KOPT-K1 (cell line): ENCODE measurements around the gene KMO.

Source experiments
- H3K27ac ChIP-seq: fragments of 200-600 bp; sonication (generic); 2 replicates; pipeline ENCODE4 v1.5.1; 2016; ENCODE audit warnings: antibody characterized with exemption, mild to moderate bottlenecking, low read depth, low read length; ENCODE audit not compliant: poor library complexity, severe bottlenecking
- H3K36me3 ChIP-seq: fragments of 200-600 bp; sonication (generic); 2 replicates; pipeline ENCODE4 v1.5.1; 2017; ENCODE audit warnings: antibody characterized with exemption, mild to moderate bottlenecking, low read length, moderate library complexity; ENCODE audit not compliant: insufficient read depth
- H3K9me3 ChIP-seq: fragments of 200-600 bp; sonication (generic); 2 replicates; pipeline ENCODE4 v1.5.1; 2017; ENCODE audit warnings: antibody characterized with exemption, low read length, mild to moderate bottlenecking; ENCODE audit not compliant: insufficient read depth, poor library complexity, severe bottlenecking

KMO gene

DNA sequence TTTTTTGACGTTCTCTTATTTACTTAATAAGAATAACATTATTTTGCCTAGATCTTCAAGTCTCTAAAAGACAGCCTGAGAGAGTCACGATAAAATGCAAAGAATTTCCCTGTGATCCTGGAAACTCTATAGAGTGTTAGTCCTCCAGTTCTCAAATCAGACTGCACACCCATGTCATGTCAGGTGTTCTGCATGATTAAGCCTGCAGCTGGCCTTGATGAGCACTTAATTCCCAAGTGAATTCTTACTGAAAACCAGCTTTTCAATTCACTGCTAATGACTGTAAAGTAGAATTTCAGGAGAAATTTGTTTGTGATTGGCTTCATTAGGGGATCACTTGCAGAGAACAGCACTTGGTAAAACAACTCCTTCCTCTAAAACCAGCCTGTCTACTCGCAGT, 66.1 kb downstream of the KMO start:
- H3K9me3 ChIP-seq = no peaks in the 10 kb centered on the region
- H3K27ac ChIP-seq = no peak overlapping the region
- H3K36me3 ChIP-seq = 0 out of 2 replicates have a peak, but pooled peaks cover 4% of the 10 kb centered on the region

- H3K36me3 ChIP-seq = no peaks in the 10 kb centered on the region
- no peak overlapping the region for H3K27ac ChIP-seq
- no peaks in the 10 kb centered on the region for H3K9me3 ChIP-seq
These were observed 68.3 kb downstream of the KMO start for GRCh38 chr1:241600496-241600901.

- H3K9me3 ChIP-seq = no peaks in the 10 kb centered on the region
- H3K27ac ChIP-seq = no peak overlapping the region
- no peaks in the 10 kb centered on the region for H3K36me3 ChIP-seq
These were observed 71.6 kb downstream of the KMO start for GRCh38 chr1:241603731-241604245.

DNA sequence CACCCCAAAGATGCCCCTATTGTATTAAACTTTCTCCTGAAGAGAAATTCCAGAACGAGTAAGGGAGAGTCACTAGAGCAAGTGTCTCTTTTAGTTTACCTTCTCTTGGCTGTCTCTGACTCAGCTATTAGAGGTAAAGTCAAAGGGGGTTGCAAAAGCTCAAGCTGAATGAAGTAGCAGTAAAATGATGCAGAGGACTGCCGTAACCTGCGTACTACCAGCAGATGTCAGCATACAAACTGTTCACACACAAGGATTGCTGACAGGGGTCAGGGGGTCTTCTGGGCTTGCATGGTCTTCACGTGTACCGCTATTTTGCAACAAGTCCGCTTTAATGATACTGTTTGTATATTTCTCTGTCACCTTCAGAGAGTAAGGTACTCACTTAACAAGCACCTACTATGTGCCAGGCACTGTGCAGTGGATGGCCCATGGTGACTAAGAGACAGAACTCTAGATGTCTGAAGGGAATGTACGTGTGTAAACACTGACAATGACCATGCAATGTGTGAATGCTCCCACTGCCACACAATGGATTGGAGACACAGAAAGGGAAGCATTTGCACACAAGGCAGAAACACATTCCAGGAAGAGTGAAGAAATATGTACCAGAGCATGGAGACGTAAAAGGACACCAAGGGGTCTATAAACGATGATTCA, 73.1 kb downstream of the KMO start:
- no peak overlapping the region for H3K27ac ChIP-seq
- no peaks in the 10 kb centered on the region for H3K9me3 ChIP-seq
- no peaks in the 10 kb centered on the region for H3K36me3 ChIP-seq

- Histone ChIP-seq H3K9me3 (no peaks in the 10 kb centered on the region), H3K27ac (no peak overlapping the region)
These were observed 74.4 kb downstream of the KMO start for GRCh38 chr1:241606544-241606943.

DNA sequence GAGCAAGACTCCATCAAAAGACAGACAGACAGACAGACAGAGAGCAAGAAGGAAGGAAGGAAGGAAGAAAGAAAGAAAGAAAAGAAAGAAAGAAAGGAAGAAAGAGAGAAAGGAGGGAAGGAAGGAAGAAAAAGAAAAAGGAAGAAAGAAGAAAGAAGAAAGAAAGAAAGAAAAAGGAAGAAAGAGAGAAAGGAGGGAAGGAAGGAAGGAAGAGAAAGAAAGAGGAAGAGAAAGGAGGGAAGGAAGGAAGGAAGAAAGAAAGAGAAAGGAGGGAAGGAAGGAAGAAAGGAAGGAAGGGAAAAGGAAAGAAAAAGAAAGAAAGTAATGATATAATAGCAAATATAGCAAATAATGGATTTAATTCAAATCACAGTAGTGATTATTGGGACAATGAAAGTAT, 75.3 kb downstream of the KMO start:
- Histone ChIP-seq H3K27ac (no peak overlapping the region), H3K36me3 (no peaks in the 10 kb centered on the region), H3K9me3 (no peaks in the 10 kb centered on the region)

More at GRCh38 chr1:241606544-241606943, 74.4 kb downstream of the KMO start:
- no peaks in the 10 kb centered on the region for H3K36me3 ChIP-seq

GRCh38 chr1:241608379-241609033, 76.3 kb downstream of the KMO start:
- H3K27ac ChIP-seq = no peak overlapping the region
- H3K36me3 ChIP-seq = no peaks in the 10 kb centered on the region
- H3K9me3 ChIP-seq = no peaks in the 10 kb centered on the region

- Histone ChIP-seq H3K36me3 (no peaks in the 10 kb centered on the region), H3K27ac (no peak overlapping the region), H3K9me3 (no peaks in the 10 kb centered on the region)
These were observed 78.1 kb downstream of the KMO start for GRCh38 chr1:241610056-241610815.

DNA sequence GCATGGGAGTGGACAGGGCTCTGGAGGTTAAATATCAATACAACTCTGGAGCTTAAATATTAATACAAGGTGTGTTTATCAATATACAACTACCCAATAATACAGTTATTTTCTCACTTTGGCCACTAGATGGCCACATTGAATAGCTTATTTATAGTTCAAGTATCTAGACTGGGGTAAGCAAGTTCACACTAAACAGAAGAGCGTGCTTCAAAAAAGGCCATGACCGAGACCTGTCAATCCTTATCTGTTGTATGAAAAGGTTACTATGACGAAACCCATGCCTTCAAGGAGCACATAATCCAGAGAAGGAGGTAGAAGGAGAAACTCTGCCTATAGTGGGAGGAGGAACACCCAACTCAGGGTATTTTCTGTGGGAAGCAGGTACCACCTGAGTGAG, 78.9 kb downstream of the KMO start:
- Histone ChIP-seq H3K27ac (no peak overlapping the region), H3K9me3 (no peaks in the 10 kb centered on the region), H3K36me3 (no peaks in the 10 kb centered on the region)

- Histone ChIP-seq H3K27ac (no peak overlapping the region), H3K36me3 (no peaks in the 10 kb centered on the region), H3K9me3 (no peaks in the 10 kb centered on the region)
These were observed 79.6 kb downstream of the KMO start for GRCh38 chr1:241611736-241612135.

- Histone ChIP-seq H3K36me3 (no peaks in the 10 kb centered on the region), H3K9me3 (no peaks in the 10 kb centered on the region), H3K27ac (no peak overlapping the region)
These were observed 80.6 kb downstream of the KMO start for GRCh38 chr1:241612533-241613477.

DNA sequence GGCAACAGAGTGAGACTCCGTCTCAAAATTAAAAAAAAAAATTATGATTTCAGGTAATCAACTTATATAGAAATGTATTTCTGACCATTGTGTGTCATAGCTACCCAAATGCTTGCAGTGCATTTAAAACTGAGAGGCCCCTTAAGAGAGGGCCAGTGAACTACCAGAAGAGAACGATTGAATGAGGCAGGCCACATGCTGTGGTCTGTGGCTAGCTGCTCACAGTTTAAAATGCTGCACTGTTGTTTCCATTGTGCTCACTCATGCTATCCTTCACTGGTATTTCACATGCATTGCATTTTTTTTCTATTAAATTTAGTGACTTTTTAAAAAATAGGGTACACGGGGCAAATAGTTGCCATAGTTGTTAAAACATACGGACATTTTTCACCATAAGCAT, 82.0 kb downstream of the KMO start:
- Histone ChIP-seq H3K36me3 (no peaks in the 10 kb centered on the region), H3K27ac (no peak overlapping the region)

GRCh38 chr1:241614572-241614971, 82.4 kb downstream of the KMO start:
- Histone ChIP-seq H3K9me3 (no peaks in the 10 kb centered on the region), H3K36me3 (no peaks in the 10 kb centered on the region), H3K27ac (no peak overlapping the region)

More for the DNA sequence above, 82.0 kb downstream of the KMO start:
- H3K9me3 ChIP-seq = no peaks in the 10 kb centered on the region

GRCh38 chr1:241615043-241615974, 83.1 kb downstream of the KMO start:
- no peaks in the 10 kb centered on the region for H3K9me3 ChIP-seq
- H3K27ac ChIP-seq = no peak overlapping the region
- no peaks in the 10 kb centered on the region for H3K36me3 ChIP-seq
